Measurements from ENCODE around the gene PEX5L. TPM values are rescaled to one million over a fixed set of nuclear protein-coding genes. Genes with fewer than 3 reads are reported as not detected.

Gene PEX5L
- total RNA-seq, 6 experiments from 2014 or later: 0.09 to 0.28 (median 0.11) TPM; not detected in 1

DNA sequence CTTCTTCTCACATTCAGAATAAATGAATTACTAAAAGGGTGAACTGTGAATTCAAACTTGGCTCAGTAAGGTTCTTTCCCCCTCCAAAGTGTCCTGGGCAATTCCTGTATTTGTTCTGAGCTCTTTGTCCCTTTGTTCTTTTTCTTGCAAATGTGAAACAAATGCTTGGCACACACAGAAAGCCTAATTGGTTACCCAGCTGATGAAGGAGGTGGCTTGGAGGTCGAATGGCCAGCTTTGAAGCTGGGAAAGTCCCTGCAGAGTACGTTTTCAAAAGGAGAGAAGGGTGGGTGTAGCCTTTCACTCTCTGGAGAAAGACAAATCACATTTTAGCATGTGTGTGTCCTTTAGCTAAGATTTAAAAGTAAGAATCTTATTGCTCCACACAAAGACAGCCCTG, 154.4 kb downstream of the PEX5L start:
- Mint-ChIP-seq H3K27me3 (ENCODE audit: insufficient read depth) (no peaks in the 10 kb centered on the region; the same call in 1 of the 2 replicates), H3K9me3 (no peaks in the 10 kb centered on the region), H3K4me1 (ENCODE audit: low read depth) (peaks cover 21% of the 10 kb centered on the region; the same call in 1 of the 2 replicates), H3K27ac (no peak overlapping the region), H3K36me3 (ENCODE audit: low read depth) (no peaks in the 10 kb centered on the region), H3K4me3 (no peak overlapping the region)
- TF ChIP-seq, protein P1, sequence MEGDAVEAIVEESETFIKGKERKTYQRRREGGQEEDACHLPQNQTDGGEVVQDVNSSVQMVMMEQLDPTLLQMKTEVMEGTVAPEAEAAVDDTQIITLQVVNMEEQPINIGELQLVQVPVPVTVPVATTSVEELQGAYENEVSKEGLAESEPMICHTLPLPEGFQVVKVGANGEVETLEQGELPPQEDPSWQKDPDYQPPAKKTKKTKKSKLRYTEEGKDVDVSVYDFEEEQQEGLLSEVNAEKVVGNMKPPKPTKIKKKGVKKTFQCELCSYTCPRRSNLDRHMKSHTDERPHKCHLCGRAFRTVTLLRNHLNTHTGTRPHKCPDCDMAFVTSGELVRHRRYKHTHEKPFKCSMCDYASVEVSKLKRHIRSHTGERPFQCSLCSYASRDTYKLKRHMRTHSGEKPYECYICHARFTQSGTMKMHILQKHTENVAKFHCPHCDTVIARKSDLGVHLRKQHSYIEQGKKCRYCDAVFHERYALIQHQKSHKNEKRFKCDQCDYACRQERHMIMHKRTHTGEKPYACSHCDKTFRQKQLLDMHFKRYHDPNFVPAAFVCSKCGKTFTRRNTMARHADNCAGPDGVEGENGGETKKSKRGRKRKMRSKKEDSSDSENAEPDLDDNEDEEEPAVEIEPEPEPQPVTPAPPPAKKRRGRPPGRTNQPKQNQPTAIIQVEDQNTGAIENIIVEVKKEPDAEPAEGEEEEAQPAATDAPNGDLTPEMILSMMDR (IDR thresholded peaks at IDR 0.05): no peak
- no peak for DNase-seq

DNA sequence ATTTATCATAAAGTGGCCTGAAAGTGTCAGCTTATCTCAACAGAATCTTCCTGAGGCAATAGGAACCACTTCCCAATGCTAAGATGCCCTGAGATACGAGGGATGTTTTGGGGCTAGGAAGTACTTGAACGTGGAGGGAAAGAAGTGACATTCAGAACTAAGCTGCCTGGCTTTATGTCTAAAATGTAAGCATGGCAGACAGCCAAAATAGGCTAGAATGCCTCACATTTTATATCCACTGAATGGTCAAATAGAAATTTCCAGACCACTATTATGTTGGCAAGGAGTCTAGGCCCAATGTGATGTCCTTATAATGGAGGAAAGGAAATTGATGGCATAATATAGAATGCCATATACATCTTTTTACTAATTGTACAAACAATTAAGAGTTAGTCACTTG, 154.9 kb downstream of the PEX5L start:
- Mint-ChIP-seq H3K27me3 (ENCODE audit: insufficient read depth) (no peaks in the 10 kb centered on the region; the same call in 1 of the 2 replicates), H3K4me1 (ENCODE audit: low read depth) (peaks cover 18% of the 10 kb centered on the region; the same call in 1 of the 2 replicates), H3K36me3 (ENCODE audit: low read depth) (no peaks in the 10 kb centered on the region), H3K9me3 (no peaks in the 10 kb centered on the region), H3K4me3 (no peak overlapping the region), H3K27ac (no peak overlapping the region)
- DNase-seq: no peak
- TF ChIP-seq, protein P1 (IDR thresholded peaks at IDR 0.05): no peak

- TF ChIP-seq, protein P1 (IDR thresholded peaks at IDR 0.05): no peak
- Mint-ChIP-seq H3K27me3 (ENCODE audit: insufficient read depth) (no peaks in the 10 kb centered on the region; the same call in 1 of the 2 replicates), H3K9me3 (no peaks in the 10 kb centered on the region), H3K4me3 (no peak overlapping the region), H3K4me1 (ENCODE audit: low read depth) (peaks cover 9% of the 10 kb centered on the region; the same call in 1 of the 2 replicates), H3K36me3 (ENCODE audit: low read depth) (no peaks in the 10 kb centered on the region), H3K27ac (no peak overlapping the region)
- DNase-seq: no peak
Observed at GRCh38 chr3:179880868-179881267, 155.9 kb downstream of the PEX5L start.

GRCh38 chr3:179876440-179876839, 160.3 kb downstream of the PEX5L start:
- Mint-ChIP-seq H3K4me1 (ENCODE audit: low read depth) (peaks cover 9% of the 10 kb centered on the region), H3K9me3 (no peaks in the 10 kb centered on the region), H3K36me3 (ENCODE audit: low read depth) (no peaks in the 10 kb centered on the region), H3K27me3 (ENCODE audit: insufficient read depth) (no peaks in the 10 kb centered on the region), H3K27ac (no peak overlapping the region), H3K4me3 (no peak overlapping the region)
- TF ChIP-seq, protein P1 (IDR thresholded peaks at IDR 0.05): no peak
- DNase-seq: no peak

GRCh38 chr3:179872842-179873241, 163.9 kb downstream of the PEX5L start:
- peaks cover 2% of the 10 kb centered on the region; the same call in 1 of the 2 replicates for H3K27me3 Mint-ChIP-seq (ENCODE audit: insufficient read depth)
- no peak overlapping the region for H3K27ac Mint-ChIP-seq
- H3K9me3 Mint-ChIP-seq: no peaks in the 10 kb centered on the region
- H3K36me3 Mint-ChIP-seq (ENCODE audit: low read depth): no peaks in the 10 kb centered on the region
- no peak overlapping the region for H3K4me3 Mint-ChIP-seq
- no peak for DNase-seq
- H3K4me1 Mint-ChIP-seq (ENCODE audit: low read depth): peaks cover 6% of the 10 kb centered on the region
- TF ChIP-seq, protein P1 (IDR thresholded peaks at IDR 0.05): no peak; the same call in 1 of the 2 replicates
